H1 (cell line): ENCODE results near the gene RPL23. TPM values are rescaled to one million over a fixed set of nuclear protein-coding genes. Genes with fewer than 3 reads are reported as not detected.
A peak's percentile ranks its signal among the peaks of the same experiment; 100 is the strongest.

Experiments
- CTCF ChIA-PET: fragments of 300-600 bp; sonication (Branson Sonifier 250); formaldehyde crosslinking; loops from one replicate; lab custom pipeline; 2021; ENCODE audit not compliant: partially characterized antibody; lab: Charles Lee
- POLR2A ChIA-PET: fragments of 300-600 bp; sonication (Branson Sonifier 250); formaldehyde crosslinking; loops from one replicate; lab custom pipeline; 2021; ENCODE audit warnings: inconsistent platforms; ENCODE audit not compliant: partially characterized antibody; lab: Charles Lee
- DNase-seq, 2 experiments: peaks; one replicate each; pipeline versions ENCODE4 v3.0.0 to v3.0.0-alpha.2; 2010 to 2022; ENCODE audit warnings: low spot score in 2 of 2, low read depth in 1 of 2, mixed read lengths in 1 of 2
- FAIRE-seq: peaks from 2 replicates; lab custom pipeline; 2011; peaks lifted over from hg19 to GRCh38; lab: Jason Lieb, UNC
- H2AFZ ChIP-seq: 2 replicates; pipeline ENCODE4 v1.8.1; 2012; ENCODE audit warnings: low read length, inconsistent platforms
- H2AK5ac ChIP-seq: 2 replicates; pipeline ENCODE4 v1.6.1; 2013; ENCODE audit warnings: low read depth, low read length
- H2BK120ac ChIP-seq: replicated peaks from 2 replicates; pipeline ENCODE3; 2013; ENCODE audit warnings: low read depth, low read length, inconsistent platforms
- H2BK12ac ChIP-seq: 2 replicates; pipeline ENCODE4 v1.6.1; 2013; ENCODE audit warnings: low read depth, low read length
- H2BK15ac ChIP-seq: 2 replicates; pipeline ENCODE4 v1.6.1; 2013; ENCODE audit warnings: low read length
- H2BK20ac ChIP-seq: 2 replicates; pipeline ENCODE4 v1.6.1; 2013; ENCODE audit warnings: low read length
- H2BK5ac ChIP-seq: 2 replicates; pipeline ENCODE4 v1.6.1; 2013; ENCODE audit warnings: low read depth, low read length
- H3K14ac ChIP-seq: 2 replicates; pipeline ENCODE4 v1.6.1; 2013; ENCODE audit warnings: inconsistent platforms; ENCODE audit not compliant: insufficient read length
- H3K18ac ChIP-seq: 2 replicates; pipeline ENCODE4 v1.6.1; 2013; ENCODE audit warnings: low read length; ENCODE audit errors: extremely low read depth
- H3K23ac ChIP-seq: 2 replicates; pipeline ENCODE4 v1.6.1; 2013; ENCODE audit warnings: inconsistent platforms; ENCODE audit not compliant: insufficient read length
- H3K23me2 ChIP-seq: 2 replicates; pipeline ENCODE4 v1.6.1; 2013; ENCODE audit warnings: low read depth, low read length
- H3K27ac ChIP-seq: 2 replicates; pipeline ENCODE4 v1.6.1; 2011; ENCODE audit warnings: low read depth, low read length, inconsistent platforms
- H3K27me3 ChIP-seq, 4 experiments: replicated peaks in 1 of 4; 1 replicate in 1 of 4; 2 replicates in 3 of 4; pipeline versions ENCODE4 v1.6.1 to v1.8.1; 2011 to 2013; ENCODE audit warnings: low read length in 3 of 4, mild to moderate bottlenecking in 3 of 4, inconsistent platforms in 2 of 4, mixed read lengths in 2 of 4, moderate library complexity in 1 of 4; ENCODE audit not compliant: control insufficient read depth in 3 of 4, insufficient read depth in 3 of 4; ENCODE audit errors: extremely low read depth in 1 of 4
- H3K36me3 ChIP-seq, 4 experiments: 2 replicates each; pipeline versions ENCODE4 v1.6.1 to v1.8.1; 2011 to 2013; ENCODE audit warnings: mild to moderate bottlenecking in 4 of 4, low read length in 3 of 4, moderate library complexity in 2 of 4, control low read depth in 1 of 4, inconsistent platforms in 1 of 4; ENCODE audit not compliant: insufficient read depth in 4 of 4, control insufficient read depth in 2 of 4
- H3K4ac ChIP-seq: replicated peaks from 2 replicates; pipeline ENCODE3; 2013; ENCODE audit warnings: low read length, low read depth, mixed read lengths, inconsistent platforms; ENCODE audit not compliant: insufficient read length
- H3K4me1 ChIP-seq, 4 experiments: replicated peaks in 1 of 4; 1 replicate in 1 of 4; 2 replicates in 3 of 4; pipeline versions ENCODE4 v1.6.1 to v1.8.1; 2011 to 2013; ENCODE audit warnings: low read length in 3 of 4, inconsistent platforms in 2 of 4, mixed read lengths in 1 of 4; ENCODE audit not compliant: insufficient read depth in 4 of 4, control insufficient read depth in 3 of 4
- H3K4me2 ChIP-seq, 2 experiments: 2 replicates each; pipeline versions ENCODE4 v1.6.1 to v1.8.1; 2011 to 2013; ENCODE audit warnings: low read depth in 2 of 2, low read length in 2 of 2, control low read depth in 1 of 2, inconsistent platforms in 1 of 2, mild to moderate bottlenecking in 1 of 2; ENCODE audit not compliant: insufficient read depth in 1 of 2
- H3K4me3 ChIP-seq, 4 experiments: fragments of 200-600, 300-600 bp in 1 of 4; sonication (generic), shearing (Covaris generic), sonication (Bioruptor Twin) in 1 of 4; 2 replicates each; pipeline versions ENCODE4 v1.5.1 to v1.8.1; 2011 to 2016; ENCODE audit warnings: low read length in 4 of 4, low read depth in 3 of 4, control low read depth in 2 of 4, inconsistent platforms in 2 of 4, mild to moderate bottlenecking in 2 of 4, mixed read lengths in 1 of 4, moderate library complexity in 1 of 4; ENCODE audit not compliant: insufficient read depth in 2 of 4; ENCODE audit errors: extremely low read depth in 1 of 4
- H3K56ac ChIP-seq: replicated peaks from 2 replicates; pipeline ENCODE3; 2013; ENCODE audit warnings: low read depth, mild to moderate bottlenecking, mixed read lengths, low read length, inconsistent platforms; ENCODE audit not compliant: insufficient read length
- H3K79me1 ChIP-seq: 2 replicates; pipeline ENCODE4 v1.6.1; 2013; ENCODE audit warnings: low read depth, low read length, control low read depth
- H3K79me2 ChIP-seq, 2 experiments: 2 replicates each; pipeline versions ENCODE4 v1.6.1 to v1.8.1; 2012 to 2013; ENCODE audit warnings: low read length in 2 of 2, mild to moderate bottlenecking in 2 of 2, inconsistent platforms in 1 of 2; ENCODE audit not compliant: insufficient read depth in 2 of 2, control insufficient read depth in 1 of 2
- H3K9ac ChIP-seq, 4 experiments: replicated peaks in 1 of 4; 1 replicate in 1 of 4; 2 replicates in 3 of 4; pipeline versions ENCODE4 v1.6.1 to v1.8.1; 2011 to 2013; ENCODE audit warnings: low read depth in 3 of 4, low read length in 3 of 4, control low read depth in 2 of 4, mild to moderate bottlenecking in 2 of 4, moderate library complexity in 2 of 4, inconsistent platforms in 1 of 4; ENCODE audit errors: extremely low read depth in 1 of 4
- H3K9me3 ChIP-seq, 2 experiments: 2 replicates each; pipeline versions ENCODE4 v1.6.1 to v1.8.1; 2012 to 2013; ENCODE audit warnings: mild to moderate bottlenecking in 2 of 2, moderate library complexity in 2 of 2, control low read depth in 1 of 2, inconsistent platforms in 1 of 2, low read depth in 1 of 2, low read length in 1 of 2, mixed read lengths in 1 of 2; ENCODE audit not compliant: insufficient read depth in 2 of 2
- H4K20me1 ChIP-seq, 2 experiments: replicated peaks in 1 of 2; 2 replicates each; pipeline versions ENCODE3 to v1.8.1; 2011 to 2013; ENCODE audit warnings: inconsistent platforms in 2 of 2, low read length in 2 of 2, mild to moderate bottlenecking in 1 of 2; ENCODE audit not compliant: insufficient read depth in 2 of 2, control insufficient read depth in 1 of 2
- H4K5ac ChIP-seq: 2 replicates; pipeline ENCODE4 v1.6.1; 2013; ENCODE audit warnings: low read length, low read depth, mixed read lengths, inconsistent platforms; ENCODE audit not compliant: insufficient read length
- H4K8ac ChIP-seq: 2 replicates; pipeline ENCODE4 v1.8.0; 2013; ENCODE audit warnings: mild to moderate bottlenecking, moderate library complexity, low read length, inconsistent platforms; ENCODE audit not compliant: insufficient read depth; ENCODE audit errors: extremely low read depth
- H4K91ac ChIP-seq: replicated peaks from 2 replicates; pipeline ENCODE3; 2013; ENCODE audit warnings: low read length, mixed read lengths, inconsistent platforms; ENCODE audit not compliant: insufficient read length
- ASH2L ChIP-seq: fragments of 200-600, 300-600 bp; sonication (generic); IDR thresholded peaks from one replicate; pipeline ENCODE4 v1.7.1; 2017; ENCODE audit warnings: low read length
- ATF3 ChIP-seq: IDR thresholded peaks from 2 replicates; pipeline ENCODE4 v1.6.1; 2011; ENCODE audit warnings: low read depth, mild to moderate bottlenecking, low read length; ENCODE audit not compliant: insufficient read depth
- CREB1 ChIP-seq: IDR thresholded peaks from 2 replicates; pipeline ENCODE4 v1.6.1; 2012; ENCODE audit warnings: inconsistent platforms
- HDAC2 ChIP-seq, 2 experiments: fragments of 300-600 bp in 1 of 2; sonication (generic) in 1 of 2; IDR thresholded peaks; 2 replicates each; pipeline ENCODE4 v1.6.1; 2011 to 2012; ENCODE audit warnings: low read depth in 2 of 2, low read length in 2 of 2, mild to moderate bottlenecking in 2 of 2, moderate library complexity in 2 of 2, borderline replicate concordance in 1 of 2, inconsistent platforms in 1 of 2
- KDM4A ChIP-seq: IDR thresholded peaks from one replicate; pipeline ENCODE4 v1.7.1; 2012; ENCODE audit warnings: low read depth, mild to moderate bottlenecking, moderate library complexity, low read length, inconsistent platforms; ENCODE audit not compliant: severe bottlenecking
- MAX ChIP-seq: IDR thresholded peaks from 2 replicates; pipeline ENCODE4 v1.6.1; 2012; ENCODE audit warnings: inconsistent platforms
- NANOG ChIP-seq: IDR thresholded peaks from 2 replicates; pipeline ENCODE4 v1.6.1; 2011; ENCODE audit warnings: low read length, low read depth, mild to moderate bottlenecking, inconsistent platforms; ENCODE audit not compliant: insufficient read depth, poor library complexity, severe bottlenecking
- PHF8 ChIP-seq: fragments of 200-600 bp; sonication (generic); conservative IDR thresholded peaks from 2 replicates; pipeline ENCODE4 v1.7.1; 2012; ENCODE audit warnings: low read depth, mild to moderate bottlenecking, inconsistent platforms, low read length, moderate library complexity
- RBBP5 ChIP-seq: IDR thresholded peaks from 2 replicates; pipeline ENCODE4 v1.7.1; 2012; ENCODE audit warnings: low read depth, mild to moderate bottlenecking, inconsistent platforms, low read length, moderate library complexity, borderline replicate concordance
- SP4 ChIP-seq: IDR thresholded peaks from 2 replicates; pipeline ENCODE4 v1.6.1; 2012; ENCODE audit warnings: low read length, inconsistent platforms
- WGBS, 2 experiments: shearing (Covaris generic) in 1 of 2; methylation state at CpG; one replicate each; pipeline versions ENCODE4 v1.1.6 to v1.1.7; 2013 to 2015; ENCODE audit warnings: low lambda C conversion rate in 2 of 2, mixed read lengths in 2 of 2, inconsistent platforms in 1 of 2, low coverage in 1 of 2, missing lambda C conversion rate in 1 of 2; ENCODE audit not compliant: insufficient replicate concordance in 2 of 2, insufficient coverage in 1 of 2, insufficient read length in 1 of 2; ENCODE audit errors: extremely low coverage in 1 of 2, missing lambda C conversion rate in 1 of 2; 5-methylcytosine and 5-hydroxymethylcytosine counted together
- polyA plus RNA-seq, 7 experiments: library from polyadenylated mRNA; depleted of rRNA in 3 of 7; stranded (reverse) in 5 of 7; unstranded in 2 of 7; fragments of >200 nt in 5 of 7; fragments of 200-250 nt in 2 of 7; gene quantifications; 1 replicate in 5 of 7; 2 replicates in 1 of 7; 4 replicates in 1 of 7; pipeline versions ENCODE4 v1.2.1 to v1.2.3, GENCODE V29; 2011 to 2013; ENCODE audit warnings: missing spikeins in 2 of 7, mixed read lengths in 2 of 7
- total RNA-seq: library from RNA; stranded (reverse); fragmentation: NEBNext Ultra II Directional; extraction: Animal tissue kit (Norgen Biotek cat#: 25700); gene quantifications from 2 replicates; pipeline ENCODE4 v1.2.1, GENCODE V29; 2021

RPL23 gene
- total and polyA plus RNA-seq, 2 of the 8 experiments (the other 6 are each of a cell fraction or from before 2014, with no cell fraction given): 2,148 to 2,502 TPM

GRCh38 chr17:38869526-38870258 lies 16.2 kb upstream of the RPL23 start, which contains the start of gene LASP1:
TSS of gene LASP1 (plus strand) at chr17:38870058. CDS start at chr17:38870190, 132 bp downstream.
- peak within 1 kb of the TSS; percentile 27 for H2BK120ac ChIP-seq
- H3K23ac ChIP-seq: no peak within 1 kb of the TSS
- H2AK5ac ChIP-seq: no peak within 1 kb of the TSS; the same call in 1 of the 2 replicates
- peaks cover 17% of the 10 kb centered on the region for H3K23me2 ChIP-seq
- H2BK15ac ChIP-seq: peak within 1 kb of the TSS; percentile 61; the same call in 1 of the 2 replicates
- H2BK5ac ChIP-seq: peak within 1 kb of the TSS; percentile 93
- H3K27me3 ChIP-seq: no peaks in the 10 kb centered on the region
- H3K4me2 ChIP-seq: peak within 1 kb of the TSS; percentile 95 to 97
- peak within 1 kb of the TSS; percentile 62 to 90 (median 86) for H3K9ac ChIP-seq
- H4K20me1 ChIP-seq: peaks cover 0 to 9% of the 10 kb centered on the region in 2 experiments
- H2BK12ac ChIP-seq: 0 out of 2 replicates have a peak within 1 kb of the TSS, but pooled peaks have one; percentile 64
- ChIA-PET CTCF (interaction anchor here (0.6 to 1.6 kb wide), 11 partner anchors 13 to 284 kb away, joined by 3 to 6 read pairs (median 3); partner anchors contain the start of gene PSMB3), POLR2A (interaction anchor here (0.7 to 24.3 kb wide), 19 partner anchors 11 to 284 kb away, joined by 3 to 468 read pairs (median 4); partner anchors contain the start of genes CWC25, LASP1NB, PIP4K2B and PSMB3)
- peaks cover 0 to 30% (median 17%) of the 10 kb centered on the region in 4 experiments; a peak in 6 of 7 replicates for H3K4me1 ChIP-seq
- FAIRE-seq (no peak), DNase-seq (peak; percentile 44 to 84)
- H3K36me3 ChIP-seq: peaks cover 0 to 2% (median 0%) of the 10 kb centered on the region in 4 experiments; a peak in 1 of 8 replicates
- peak within 1 kb of the TSS; percentile 79 for H4K8ac ChIP-seq
- H3K79me2 ChIP-seq: peaks cover 30 to 41% of the 10 kb centered on the region in 2 experiments
- H2BK20ac ChIP-seq: no peak within 1 kb of the TSS
- peak within 1 kb of the TSS; percentile 89 for H3K4ac ChIP-seq
- no peaks in the 10 kb centered on the region for H3K9me3 ChIP-seq
- H3K18ac ChIP-seq: peak within 1 kb of the TSS; percentile 84
- H3K27ac ChIP-seq: peak within 1 kb of the TSS; percentile 81
- H3K14ac ChIP-seq: peak within 1 kb of the TSS; percentile 58
- H3K79me1 ChIP-seq: peaks cover 22% of the 10 kb centered on the region
- H2AFZ ChIP-seq: no peak within 1 kb of the TSS
- H3K4me3 ChIP-seq: peak within 1 kb of the TSS; percentile 88 to 100 (median 98)
- H4K91ac ChIP-seq: peak within 1 kb of the TSS; percentile 70
- 1% methylated on average over 32 of the region's 73 CpGs; no CpG with 5 or more reads in 1 of the 2 experiments for WGBS, 2 experiments
- H3K56ac ChIP-seq: peak within 1 kb of the TSS; percentile 81
- H4K5ac ChIP-seq: peak within 1 kb of the TSS; percentile 89
- peak; percentile 56; the same call in 1 of the 2 replicates for TF ChIP-seq SP4
- TF ChIP-seq KDM4A: peak; percentile 47
- TF ChIP-seq PHF8: peak; percentile 73; the same call in 1 of the 2 replicates
- no peak for TF ChIP-seq HDAC2 (IDR thresholded peaks at IDR 0.05; ENCODE audit: borderline replicate concordance in 1 of 2, low read depth in 2 of 2, low read length in 2 of 2)
- no peak for TF ChIP-seq CREB1
- peak; percentile 99 for TF ChIP-seq RBBP5
- no peak for TF ChIP-seq ATF3
- TF ChIP-seq NANOG: no peak
- no peak for TF ChIP-seq MAX
- TF ChIP-seq ASH2L: peak; percentile 98
